Measurements from ENCODE around the gene ADAMTS5.

Gene ADAMTS5

DNA sequence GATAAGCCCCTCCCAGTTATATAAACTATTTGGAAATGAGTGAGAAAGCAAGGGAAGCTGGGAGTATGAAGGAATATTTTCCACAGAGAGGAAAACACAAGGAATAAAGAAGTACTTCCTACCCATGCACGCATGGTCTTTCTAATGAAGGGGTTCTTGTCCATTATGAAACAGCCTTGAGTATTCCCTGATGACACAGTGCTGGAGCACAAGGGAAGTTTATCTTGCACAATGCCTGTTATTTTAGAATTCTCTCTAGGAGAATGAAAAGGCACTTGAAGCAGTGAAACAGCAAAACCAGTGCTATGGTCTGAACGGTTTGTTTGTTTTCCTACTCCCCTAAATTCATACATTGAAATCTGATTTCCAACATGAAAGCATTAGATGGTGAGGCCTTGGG, 83.1 kb downstream of the ADAMTS5 start:
- no peak for DNase-seq

DNA sequence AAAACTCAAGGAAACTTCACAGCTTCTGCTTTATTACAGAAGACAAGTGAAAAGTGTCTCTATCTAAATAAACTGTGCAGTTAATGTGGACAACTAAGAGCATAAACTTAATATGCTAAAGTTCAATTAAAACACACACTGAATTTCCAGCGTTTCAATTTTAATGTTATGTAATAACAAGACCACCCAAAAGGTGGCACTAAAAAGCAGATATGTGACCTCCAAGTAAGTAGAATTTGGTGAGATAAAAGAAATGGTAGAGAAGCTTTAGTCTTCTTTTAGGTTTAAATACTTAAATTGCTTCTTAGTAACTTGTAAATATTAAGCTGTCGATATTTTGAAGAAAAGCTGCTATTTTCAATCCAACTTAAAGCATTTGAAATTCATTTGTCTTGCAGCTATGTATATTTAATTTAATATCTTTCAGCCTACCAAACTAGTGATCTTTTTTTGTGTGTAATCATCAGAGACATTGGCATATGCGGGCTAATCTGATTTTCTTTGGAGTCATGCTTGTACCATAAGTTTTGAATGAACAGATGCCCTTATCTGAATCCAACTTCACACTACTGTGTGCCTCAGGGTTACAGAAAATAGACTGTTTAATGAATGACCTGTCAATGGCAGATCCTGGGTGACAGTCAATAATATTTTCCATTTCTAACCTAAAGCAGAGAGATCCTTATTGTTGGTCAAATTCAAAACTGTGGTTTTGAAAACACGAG, 85.2 kb downstream of the ADAMTS5 start:
- no peak for DNase-seq

DNA sequence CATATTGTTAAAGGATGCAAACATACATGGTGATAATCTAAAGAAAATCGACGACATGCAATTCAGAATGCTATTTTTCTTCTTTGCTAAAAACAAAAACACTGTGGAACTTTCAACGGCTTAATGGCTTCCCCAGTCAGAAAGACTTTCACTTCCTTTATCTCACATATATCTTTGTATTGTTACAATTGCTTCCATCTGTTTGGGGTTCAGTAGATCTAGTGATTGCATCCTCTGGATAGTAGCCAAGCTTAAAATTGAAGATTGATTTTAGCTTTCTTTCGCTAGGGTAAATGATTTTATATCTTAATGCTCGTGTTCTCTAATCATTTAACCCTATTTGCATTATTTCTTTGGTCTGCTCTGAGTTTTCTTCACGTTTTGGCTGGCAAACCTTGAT, 89.9 kb downstream of the ADAMTS5 start:
- DNase-seq: no peak

DNA sequence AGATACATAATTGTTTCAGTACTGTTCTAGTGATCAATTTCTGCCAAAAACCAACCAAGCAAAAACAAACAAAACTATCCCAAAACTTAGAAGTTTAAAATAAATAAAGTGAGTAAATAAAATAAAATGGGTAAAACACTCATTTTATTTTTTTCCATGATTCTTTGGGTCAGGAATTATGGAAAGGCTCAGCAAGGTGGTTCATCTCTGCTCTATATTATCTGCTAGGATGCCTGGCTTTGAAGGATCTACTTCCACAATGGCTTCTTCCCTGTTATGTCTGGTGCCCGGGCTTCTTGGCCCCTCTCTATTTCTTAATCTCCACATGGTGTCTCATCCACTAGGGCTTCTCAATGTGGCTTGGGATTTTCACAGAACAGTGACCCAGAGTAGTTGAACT, 92.5 kb downstream of the ADAMTS5 start:
- DNase-seq: no peak

All from stimulated activated CD4-positive, alpha-beta T cell treated with anti-CD3 and anti-CD28 coated beads, Interleukin-4, amount 100 ng/mL, for 24 hours (primary cell).